ENCODE measurements around the gene UNC79.
"Not testable (repeated sequence)": the region's sequence is repeated elsewhere in the genome, so short reads cannot be mapped to it uniquely, and the experiment has no call there.

The UNC79 gene

DNA sequence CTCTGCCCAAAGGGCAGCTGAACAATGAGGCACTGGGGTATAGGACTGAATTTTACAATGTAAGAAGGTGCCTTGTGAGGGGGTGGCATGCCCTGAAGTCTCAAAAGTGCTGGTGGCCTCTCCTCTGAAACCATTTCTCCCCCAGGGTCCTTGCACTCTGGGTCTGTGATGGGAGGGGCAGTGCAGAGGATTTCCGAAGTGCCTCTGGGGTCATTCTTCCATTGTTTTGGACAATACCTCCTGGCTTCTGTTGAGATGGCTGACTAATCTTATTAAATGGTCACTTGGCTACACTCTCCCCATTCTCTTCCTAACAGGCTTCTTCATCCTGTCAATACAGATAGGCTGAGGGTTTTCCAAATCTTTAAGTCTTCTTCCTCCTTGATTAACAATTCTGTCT lies 59.3 kb downstream of the UNC79 start:
- FAIRE-seq (no peak), DNase-seq (ENCODE audit: extremely low spot score, insufficient read length, low read depth) (no peak)

DNA sequence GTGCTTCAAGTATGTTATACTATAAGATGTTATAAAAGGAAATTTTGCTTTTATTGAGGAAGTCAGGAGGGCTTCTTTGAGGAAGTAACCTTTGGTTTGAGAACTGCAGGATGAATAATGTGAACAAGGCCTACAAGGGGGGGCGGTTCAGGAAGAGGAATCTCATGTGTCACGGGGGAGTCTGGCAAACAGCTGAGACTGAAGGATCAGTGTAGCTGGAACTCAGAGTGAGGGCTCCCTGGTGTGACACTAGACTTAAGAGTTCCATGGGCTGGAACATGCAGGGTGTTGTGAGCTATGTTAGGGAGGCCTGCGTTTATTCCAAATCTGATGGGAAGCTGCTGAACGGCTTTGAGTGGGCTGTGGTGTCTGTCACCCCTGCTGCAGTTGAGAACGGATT lies 62.3 kb downstream of the UNC79 start:
- FAIRE-seq (no peak), DNase-seq (ENCODE audit: extremely low spot score, insufficient read length, low read depth) (no peak)

DNA sequence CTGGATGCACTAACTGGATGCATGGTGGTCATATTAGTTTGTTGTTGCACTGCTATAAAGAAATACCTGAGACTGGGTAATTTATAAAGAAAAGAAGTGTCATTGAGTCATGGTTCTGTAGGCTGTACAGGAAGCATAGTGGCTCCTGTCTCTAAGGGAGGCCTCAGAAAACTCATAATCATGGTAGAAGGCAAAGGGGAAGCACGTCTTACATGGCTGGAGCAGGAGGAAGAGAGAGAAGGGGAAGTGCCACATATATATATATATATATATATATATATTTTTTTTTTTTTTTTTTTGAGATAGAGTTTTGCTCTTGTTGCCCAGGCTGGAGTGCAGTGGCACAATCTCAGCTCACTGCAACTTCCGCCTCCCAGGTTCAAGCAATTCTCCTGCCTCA lies 62.9 kb downstream of the UNC79 start:
- FAIRE-seq, result not testable (repeated sequence)

DNA sequence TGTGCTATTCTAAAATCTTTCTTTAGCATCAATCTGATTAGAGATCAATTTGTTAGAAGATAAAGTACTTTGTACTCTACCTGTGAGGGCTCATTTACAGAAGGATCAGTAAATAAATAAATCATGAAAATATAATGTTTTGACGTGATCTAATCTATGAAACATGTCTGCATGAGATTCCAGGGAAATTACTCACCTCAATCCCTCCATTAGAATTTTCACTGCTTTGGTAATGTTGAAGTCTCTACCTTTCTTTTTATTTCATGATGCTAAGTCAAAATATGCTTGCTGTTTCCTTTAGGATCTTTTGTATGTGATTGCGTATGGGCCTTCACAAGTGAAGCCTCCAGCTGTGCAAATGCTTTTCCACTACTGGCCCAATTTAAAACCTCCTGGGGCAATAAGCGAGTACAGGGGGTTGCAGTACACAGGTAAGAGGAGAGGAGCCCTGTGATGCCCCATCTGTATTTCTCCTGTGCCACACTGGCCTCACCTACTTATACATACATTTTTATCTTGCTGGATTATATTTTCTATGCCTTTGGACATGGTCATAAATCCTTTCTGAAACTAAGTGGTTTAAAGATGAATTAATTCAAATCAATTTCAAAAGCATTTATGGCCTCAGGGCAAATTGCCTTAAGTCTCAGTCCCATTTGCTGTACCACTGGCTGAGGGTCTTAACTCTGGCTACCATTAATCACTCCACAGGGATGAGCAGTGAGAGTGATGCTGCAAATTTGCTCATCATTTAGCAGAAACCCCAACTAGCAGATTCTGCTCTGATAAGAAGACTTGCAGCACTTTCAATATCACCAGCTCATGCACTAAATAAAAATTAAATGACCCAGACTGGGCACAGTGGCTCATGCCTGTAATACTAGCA lies 66.4 kb downstream of the UNC79 start:
- no peak for DNase-seq (ENCODE audit: extremely low spot score, insufficient read length, low read depth)
- no peak for FAIRE-seq

More for the DNA sequence above, 62.9 kb downstream of the UNC79 start:
- not testable (repeated sequence) for DNase-seq (ENCODE audit: extremely low spot score, insufficient read length, low read depth)

DNA sequence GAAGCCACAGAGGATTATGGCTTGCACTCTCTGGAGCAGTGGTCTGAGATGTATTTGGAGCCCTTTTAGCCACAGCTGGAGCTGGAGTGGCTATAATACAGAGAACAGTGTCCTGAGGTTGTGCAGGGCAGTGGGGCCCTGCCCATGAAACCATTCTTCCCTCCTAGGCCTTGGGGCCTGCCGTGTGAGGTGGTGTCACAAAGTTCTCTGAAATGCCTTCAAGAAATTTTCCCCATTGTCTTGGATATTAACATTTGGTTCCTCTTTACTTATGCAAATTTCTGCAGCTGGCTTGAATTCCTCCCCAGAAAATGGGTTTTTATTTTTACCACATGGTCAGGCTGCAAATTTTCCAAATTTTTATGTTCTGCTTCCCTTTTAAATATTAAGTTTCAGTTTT lies 79.3 kb downstream of the UNC79 start:
- no peak for FAIRE-seq
- DNase-seq (ENCODE audit: extremely low spot score, insufficient read length, low read depth), result no peak

DNA sequence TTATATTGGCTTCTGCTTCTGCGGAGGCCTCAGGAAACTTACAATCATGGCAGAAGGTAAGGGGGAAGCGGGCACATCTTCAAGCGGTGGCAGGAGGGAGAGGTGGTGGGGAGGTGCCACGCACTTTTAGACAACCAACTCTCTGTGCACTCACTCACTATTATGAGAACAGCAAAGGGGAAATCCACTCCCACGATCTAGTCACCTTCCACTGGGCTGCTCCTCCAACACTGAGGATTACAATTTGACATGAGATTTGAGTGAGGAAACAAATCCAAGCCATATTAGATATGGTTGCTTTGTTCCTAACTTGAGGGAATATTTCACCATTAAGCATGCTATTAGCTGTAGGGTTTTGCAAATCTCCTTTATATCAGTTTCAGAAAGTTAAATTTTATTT lies 80.3 kb downstream of the UNC79 start:
- FAIRE-seq (no peak), DNase-seq (ENCODE audit: extremely low spot score, insufficient read length, low read depth) (no peak)

DNA sequence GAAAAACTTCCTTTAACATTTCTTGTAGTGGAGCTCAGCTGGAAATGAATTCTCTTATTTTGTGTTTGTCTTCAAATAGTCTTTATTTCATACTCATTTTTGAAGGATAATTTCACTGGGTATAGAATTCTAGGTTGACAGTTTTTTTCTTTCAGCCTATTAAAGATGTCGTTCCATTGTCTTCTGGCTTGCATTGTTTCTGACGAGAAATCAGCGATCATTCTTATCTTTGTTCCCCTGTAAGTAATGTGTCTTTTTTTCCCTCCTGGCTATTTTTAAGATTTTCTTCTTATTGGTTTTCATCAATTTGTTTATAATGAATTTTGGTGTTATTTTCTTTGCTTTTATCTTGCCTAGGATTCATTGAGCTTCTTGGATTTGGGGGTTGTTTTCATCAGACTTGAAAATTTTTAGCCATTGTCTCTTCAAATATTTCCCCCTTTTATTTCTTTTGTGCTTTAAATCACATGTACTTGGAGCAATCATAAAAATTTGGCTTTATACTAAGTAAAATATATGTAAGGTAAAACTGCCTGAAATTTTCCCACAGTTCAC lies 89.4 kb downstream of the UNC79 start:
- FAIRE-seq (no peak), DNase-seq (ENCODE audit: extremely low spot score, insufficient read length, low read depth) (no peak)

DNA sequence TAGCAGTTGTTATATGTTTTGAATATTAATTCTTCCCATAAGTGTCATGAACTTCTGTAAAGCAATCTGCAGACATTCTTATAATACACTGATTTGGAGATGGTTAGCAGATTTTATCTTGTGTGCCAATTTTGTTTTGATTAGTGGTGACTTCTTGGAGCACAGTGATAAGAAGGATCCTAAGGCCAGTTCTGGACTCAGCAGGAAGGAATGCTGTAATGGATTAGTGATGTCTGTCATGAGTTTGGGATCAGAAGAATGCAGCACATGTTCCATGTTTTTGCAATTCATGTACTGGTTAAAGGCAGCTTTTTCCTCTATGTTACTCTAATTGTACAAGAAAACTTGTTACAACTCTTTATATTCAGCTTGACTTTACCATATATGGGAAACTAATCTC lies 91.5 kb downstream of the UNC79 start:
- DNase-seq (ENCODE audit: extremely low spot score, insufficient read length, low read depth), result no peak
- no peak for FAIRE-seq

DNA sequence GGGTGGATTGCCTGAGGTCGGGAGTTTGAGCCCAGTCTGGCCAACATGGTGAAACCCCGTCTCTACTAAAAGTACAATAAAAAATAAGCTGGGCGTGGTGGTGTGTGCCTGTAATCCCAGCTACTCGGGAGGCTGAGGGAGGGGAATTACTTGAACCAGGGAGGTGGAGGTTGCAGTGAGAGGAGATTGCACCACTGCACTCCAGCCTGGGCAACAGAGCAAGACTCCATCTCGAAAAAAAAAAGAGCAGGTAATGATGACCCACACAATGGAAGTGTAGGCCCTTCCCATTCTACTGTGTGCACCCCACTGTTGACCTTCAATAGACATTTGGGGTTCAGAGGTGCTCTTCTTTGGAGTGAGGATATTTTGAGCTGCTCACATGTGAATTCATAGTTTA lies 94.5 kb downstream of the UNC79 start:
- DNase-seq (ENCODE audit: extremely low spot score, insufficient read length, low read depth); FAIRE-seq: not testable (repeated sequence)

DNA sequence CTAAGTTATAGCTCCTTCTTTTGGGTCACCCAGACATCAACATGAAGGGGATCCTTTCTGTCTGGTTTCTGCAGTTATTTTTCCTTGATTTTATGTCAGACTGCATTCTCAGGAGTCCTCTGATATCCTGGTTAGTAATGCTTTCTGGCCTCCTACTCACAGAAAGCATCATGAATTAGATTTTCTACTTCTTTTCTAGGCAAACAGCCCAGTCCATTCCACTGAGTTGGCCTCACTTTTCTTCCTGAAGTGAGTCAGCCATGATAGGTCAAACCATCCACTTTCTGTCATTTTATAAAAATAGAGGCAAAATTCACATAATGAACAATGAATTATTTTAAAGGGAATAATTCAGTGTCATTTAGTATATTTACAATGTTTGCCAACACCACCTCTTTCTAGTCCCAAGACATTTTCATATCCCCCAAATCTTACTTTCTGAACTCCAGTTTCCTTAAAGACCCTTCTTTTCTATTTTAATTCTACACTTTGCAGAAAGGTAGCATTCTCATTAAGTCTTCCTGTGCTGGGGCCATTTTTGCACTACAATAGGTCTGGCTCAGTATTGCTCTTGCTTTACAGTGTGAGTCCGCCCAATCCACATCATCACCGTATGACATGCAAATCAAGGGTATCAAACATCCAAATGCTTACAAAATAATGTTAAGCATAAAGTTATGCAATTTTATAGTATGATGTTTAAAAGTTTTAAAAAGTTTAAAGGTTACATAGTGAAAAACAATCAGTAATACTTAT lies 95.1 kb downstream of the UNC79 start:
- FAIRE-seq (no peak), DNase-seq (ENCODE audit: extremely low spot score, insufficient read length, low read depth) (no peak)

DNA sequence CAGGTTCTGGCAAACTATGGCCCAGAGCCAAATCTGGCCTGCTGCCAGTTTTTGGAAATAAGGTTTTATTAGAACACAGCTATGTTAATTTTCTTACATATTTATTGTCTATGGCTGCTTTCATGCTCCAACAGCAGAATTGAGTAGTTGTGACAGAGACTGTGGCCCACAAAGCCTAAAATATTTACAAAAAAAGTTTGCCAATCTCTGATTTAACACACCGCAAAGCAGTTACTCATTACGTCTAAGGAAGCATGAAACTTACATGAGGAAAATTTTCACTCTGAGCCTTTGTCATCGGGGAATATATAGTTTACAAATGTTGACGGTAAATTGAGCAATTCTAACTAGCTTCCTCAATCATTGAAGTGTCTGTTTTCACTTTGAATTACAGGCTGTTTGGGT lies 96.5 kb downstream of the UNC79 start:
- DNase-seq (ENCODE audit: extremely low spot score, insufficient read length, low read depth), result no peak
- peak; percentile 68 for FAIRE-seq

DNA sequence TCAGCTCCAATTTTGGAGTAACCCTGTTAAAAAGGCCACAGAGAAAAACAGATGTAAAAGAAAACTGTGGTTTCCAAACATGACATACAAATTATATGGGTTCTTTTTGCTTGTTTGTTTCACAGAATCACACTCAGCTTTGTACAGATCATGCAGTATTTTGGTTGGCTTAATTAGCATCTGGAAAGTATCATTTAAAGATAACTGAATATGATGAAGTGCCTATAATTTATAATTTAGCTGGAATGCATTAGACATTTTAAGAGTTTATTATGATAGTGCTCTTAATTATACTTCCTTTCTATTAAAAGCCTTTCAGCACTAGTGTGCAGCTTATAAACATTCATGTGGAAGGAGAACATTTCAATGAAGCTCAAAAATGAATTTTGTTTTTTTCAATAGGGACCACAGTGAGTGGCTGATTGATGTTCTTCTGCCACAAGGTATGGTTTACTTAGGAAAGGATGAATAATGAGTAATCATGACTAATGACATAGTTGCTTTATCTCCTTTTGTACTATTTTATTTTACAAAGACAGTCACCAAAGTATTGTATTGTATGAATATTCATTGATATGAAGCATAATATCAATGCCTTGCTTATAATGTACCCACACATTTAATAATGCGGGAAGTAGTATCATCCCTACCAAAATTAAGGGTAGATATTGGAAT lies 98.3 kb downstream of the UNC79 start:
- no peak for DNase-seq (ENCODE audit: extremely low spot score, insufficient read length, low read depth)
- FAIRE-seq, result no peak

DNA sequence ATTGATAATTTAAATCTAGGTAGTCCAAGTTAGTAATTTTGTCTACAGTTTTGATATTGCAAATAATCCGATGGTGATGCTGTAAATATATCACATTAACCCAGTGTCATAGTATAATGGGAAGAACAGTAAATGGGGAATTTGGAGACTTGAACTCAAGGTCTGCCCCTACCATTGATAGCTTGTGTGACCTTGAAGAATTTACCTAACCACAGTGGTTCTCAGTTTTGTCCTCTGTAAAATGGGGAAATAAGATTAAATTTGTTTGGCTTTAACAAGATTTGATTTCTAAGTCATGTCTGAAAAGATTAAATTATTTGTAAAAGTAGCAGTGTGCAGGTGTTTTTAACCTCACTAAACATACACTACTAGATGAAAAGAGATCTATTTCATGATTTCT lies 100.9 kb downstream of the UNC79 start:
- DNase-seq (ENCODE audit: extremely low spot score, insufficient read length, low read depth) (no peak), FAIRE-seq (no peak)

DNA sequence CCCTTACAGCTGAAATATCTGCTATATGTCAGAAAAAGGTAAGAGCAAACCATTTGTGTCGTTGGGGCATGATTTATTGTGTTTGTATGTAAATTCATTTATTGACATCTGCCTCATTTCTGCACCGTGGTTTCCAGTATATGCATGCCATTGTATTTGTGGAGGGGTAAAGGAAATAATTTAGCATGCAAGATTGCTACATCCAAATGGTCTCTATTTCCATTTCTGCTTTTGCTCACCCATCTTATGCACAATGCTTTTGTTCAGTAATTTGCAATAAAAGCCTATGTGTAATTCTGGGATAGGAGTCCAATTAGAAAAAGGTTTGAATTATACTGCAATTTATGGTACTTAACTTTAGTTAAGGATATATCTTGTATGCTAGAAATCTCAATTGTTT lies 101.8 kb downstream of the UNC79 start:
- DNase-seq (ENCODE audit: extremely low spot score, insufficient read length, low read depth), result no peak
- FAIRE-seq, result no peak

DNA sequence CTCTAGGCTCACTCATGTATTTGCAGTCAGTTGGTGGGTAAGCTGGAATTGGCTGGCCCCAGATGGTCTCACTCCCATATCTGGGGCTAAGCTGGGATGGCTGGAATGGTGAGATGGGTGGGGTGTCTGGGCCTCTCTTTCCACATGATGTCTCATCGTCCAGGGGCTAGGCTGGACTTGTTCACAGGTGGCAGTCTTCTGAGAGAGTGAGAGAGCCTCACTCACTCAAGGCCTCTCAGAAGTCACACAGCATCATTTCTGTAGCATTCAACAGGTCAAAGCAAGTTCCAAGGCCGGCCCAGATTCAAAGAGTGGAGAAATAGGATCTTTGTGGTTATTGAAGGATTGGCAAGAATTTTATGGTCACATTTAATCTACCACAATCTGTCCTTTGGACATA lies 102.7 kb downstream of the UNC79 start:
- no peak for DNase-seq (ENCODE audit: extremely low spot score, insufficient read length, low read depth)
- no peak for FAIRE-seq

DNA sequence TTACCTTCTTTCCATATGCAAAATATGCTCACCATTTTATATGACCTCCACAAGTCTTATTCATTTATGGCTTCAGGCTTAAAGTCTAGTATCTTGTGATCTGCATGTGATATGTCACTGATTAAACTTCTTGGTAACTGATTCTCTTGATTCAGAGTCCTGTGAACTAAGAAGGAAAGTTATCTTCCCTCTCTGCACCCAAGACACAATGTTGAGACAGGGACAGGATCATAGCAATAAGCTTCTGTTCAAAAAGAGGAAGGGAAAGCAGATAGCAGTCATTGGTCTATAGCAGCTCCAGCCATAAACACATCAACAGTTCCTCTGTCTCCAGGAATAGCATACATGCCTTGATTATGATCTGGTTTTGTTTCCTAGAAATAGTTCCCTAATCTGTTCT lies 103.1 kb downstream of the UNC79 start:
- FAIRE-seq (peak; percentile 95), DNase-seq (ENCODE audit: extremely low spot score, insufficient read length, low read depth) (no peak)

DNA sequence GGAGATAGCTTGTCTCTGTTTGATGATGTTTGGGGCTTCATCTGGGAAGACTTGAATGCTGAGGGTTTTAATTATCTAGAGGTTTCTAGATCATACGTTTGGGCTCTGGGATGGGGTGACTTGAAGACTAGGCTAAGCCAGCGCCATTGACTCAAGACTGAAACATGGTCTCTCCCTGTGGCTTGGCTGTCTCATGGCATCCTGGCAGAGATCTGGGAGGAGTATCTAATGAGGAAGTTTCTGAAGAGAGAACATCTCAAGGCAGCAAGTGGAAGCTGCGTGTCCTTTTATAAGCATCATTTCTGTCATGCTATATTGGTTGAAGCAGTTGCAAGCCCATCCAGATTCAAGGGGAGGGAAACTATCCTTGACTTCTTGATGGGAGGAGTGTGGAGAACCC lies 104.8 kb downstream of the UNC79 start:
- DNase-seq (ENCODE audit: extremely low spot score, insufficient read length, low read depth) (no peak), FAIRE-seq (no peak)

DNA sequence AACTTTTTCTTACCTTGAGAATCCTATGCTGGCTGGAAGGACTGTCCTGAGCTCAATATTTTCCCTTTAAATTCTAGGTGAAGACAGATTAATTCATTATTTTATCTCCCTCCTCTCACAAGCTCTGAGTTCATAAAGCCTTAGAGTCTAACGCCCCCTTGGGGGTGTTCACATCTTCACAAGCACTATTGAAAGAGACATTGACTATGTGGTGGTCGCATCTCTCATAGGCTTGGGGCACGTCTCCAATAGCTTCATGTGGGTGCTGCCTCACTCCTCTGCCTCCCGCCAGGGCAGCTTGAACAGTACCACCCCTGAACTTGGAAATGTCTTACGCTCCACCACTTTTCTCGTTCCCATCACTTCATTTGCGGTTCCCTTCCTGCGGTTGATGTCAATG lies 106.2 kb downstream of the UNC79 start:
- DNase-seq (ENCODE audit: extremely low spot score, insufficient read length, low read depth) (no peak), FAIRE-seq (peak; percentile 12)

DNA sequence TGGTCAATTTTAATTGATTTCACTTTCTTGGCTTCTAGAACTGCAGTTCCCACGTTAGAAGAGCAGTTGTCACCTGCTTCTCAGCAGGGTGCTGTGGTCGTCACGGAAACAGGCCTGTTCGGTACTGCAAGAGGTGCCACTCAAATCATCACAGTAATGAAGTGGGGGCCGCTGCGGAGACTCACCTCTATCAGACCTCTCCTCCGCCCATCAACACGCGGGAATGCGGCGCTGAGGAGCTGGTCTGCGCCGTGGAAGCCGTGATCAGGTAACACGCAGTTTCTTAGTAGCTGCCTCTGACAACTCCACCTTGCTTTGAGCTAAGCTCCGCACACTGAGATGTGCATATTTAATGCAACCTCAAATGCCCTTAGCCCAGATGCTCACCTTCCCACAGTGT lies 107.2 kb downstream of the UNC79 start:
- FAIRE-seq, result no peak
- DNase-seq (ENCODE audit: extremely low spot score, insufficient read length, low read depth), result no peak

DNA sequence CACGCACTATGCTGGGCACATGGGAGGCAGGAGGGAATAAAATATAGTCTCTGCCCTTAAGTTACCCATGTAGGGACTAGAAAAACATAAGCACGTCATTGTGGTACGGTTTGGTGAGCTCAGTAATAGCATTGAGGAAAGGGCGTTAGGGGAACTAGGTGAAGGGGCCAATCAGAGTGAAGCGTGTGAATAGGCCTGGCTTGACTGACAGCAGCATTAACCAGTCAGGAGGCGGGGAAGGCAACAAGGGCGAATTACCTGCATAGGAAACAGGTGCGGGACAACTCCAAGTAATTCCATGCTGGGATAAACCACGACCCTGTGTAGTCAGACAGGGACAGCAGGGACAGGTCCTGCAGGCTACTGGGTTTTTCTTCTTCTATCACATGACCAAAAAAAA lies 107.7 kb downstream of the UNC79 start:
- no peak for DNase-seq (ENCODE audit: extremely low spot score, insufficient read length, low read depth)
- no peak for FAIRE-seq

DNA sequence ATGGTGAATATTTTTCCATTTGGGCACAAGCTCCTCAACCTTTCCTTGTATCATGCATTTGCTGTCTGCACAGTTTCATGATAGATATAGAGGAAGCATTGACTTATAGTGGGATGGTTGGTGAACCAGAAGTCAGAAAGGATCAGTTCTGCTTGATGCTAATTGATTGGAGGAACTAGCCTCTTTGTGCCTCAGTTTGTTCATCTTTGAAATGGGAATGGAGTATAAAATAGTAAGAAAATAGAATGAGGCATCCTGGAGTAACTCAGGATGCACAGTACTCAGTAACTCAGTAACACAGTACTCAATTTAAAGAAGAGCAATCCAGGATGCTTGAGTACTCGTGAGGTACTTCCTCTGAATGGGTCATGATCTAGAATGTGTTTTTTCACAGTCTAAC lies 109.5 kb downstream of the UNC79 start:
- FAIRE-seq (no peak), DNase-seq (ENCODE audit: extremely low spot score, insufficient read length, low read depth) (no peak)

Data from GM18507 (cell line).